Type B pancreatic cell (in vitro differentiated cells): ENCODE measurements around the gene GMDS. TPM values are rescaled to one million over a fixed set of nuclear protein-coding genes. Genes with fewer than 3 reads are reported as not detected.

Experiments used
- DNase-seq: peaks from one replicate; pipeline ENCODE4 v3.0.0; 2021; ENCODE audit warnings: mixed read lengths; ENCODE audit not compliant: unreplicated experiment; ENCODE audit errors: extremely low spot score
- H3K27ac Mint-ChIP-seq: 2 replicates; pipeline ENCODE4 v1.8.0; 2021; ENCODE audit warnings: mild to moderate bottlenecking, mixed read lengths
- H3K27me3 Mint-ChIP-seq: 2 replicates; pipeline ENCODE4 v1.8.0; 2021; ENCODE audit warnings: mixed read lengths
- H3K36me3 Mint-ChIP-seq: 2 replicates; pipeline ENCODE4 v1.8.0; 2021; ENCODE audit warnings: mixed read lengths
- H3K4me1 Mint-ChIP-seq: one replicate; pipeline ENCODE4 v1.8.0; 2021; ENCODE audit warnings: mixed read lengths; ENCODE audit not compliant: unreplicated experiment
- H3K4me3 Mint-ChIP-seq: 2 replicates; pipeline ENCODE4 v1.8.0; 2021; ENCODE audit warnings: mild to moderate bottlenecking, mixed read lengths
- H3K9me3 Mint-ChIP-seq: 2 replicates; pipeline ENCODE4 v1.8.0; 2021; ENCODE audit warnings: mixed read lengths
- CTCF ChIP-seq: fragments of 200-600 bp; sonication (generic); conservative IDR thresholded peaks from 2 replicates; pipeline ENCODE4 v1.5.0; 2021; ENCODE audit warnings: antibody characterized with exemption, mild to moderate bottlenecking
- total RNA-seq: library from RNA; stranded (reverse); gene quantifications from 2 replicates; pipeline ENCODE4 v1.2.1, GENCODE V29; 2021; ENCODE audit warnings: low replicate concordance

Gene GMDS
- total RNA-seq, 1 donor from 2014 or later, result 41.3 TPM

- DNase-seq, result no peak
- Mint-ChIP-seq H3K36me3 (no peaks in the 10 kb centered on the region), H3K9me3 (no peaks in the 10 kb centered on the region), H3K27ac (no peak overlapping the region), H3K4me1 (peaks cover 17% of the 10 kb centered on the region), H3K4me3 (no peak overlapping the region), H3K27me3 (no peaks in the 10 kb centered on the region)
- TF ChIP-seq CTCF, result no peak
These were observed 54.6 kb downstream of the GMDS start for GRCh38 chr6:2190661-2191389.

GRCh38 chr6:2188856-2189384 is 56.5 kb downstream of the GMDS start:
- H3K4me1 Mint-ChIP-seq, result peaks cover 17% of the 10 kb centered on the region
- no peak overlapping the region for H3K4me3 Mint-ChIP-seq
- DNase-seq, result no peak
- no peaks in the 10 kb centered on the region for H3K27me3 Mint-ChIP-seq
- no peaks in the 10 kb centered on the region for H3K9me3 Mint-ChIP-seq
- H3K36me3 Mint-ChIP-seq, result no peaks in the 10 kb centered on the region
- no peak overlapping the region for H3K27ac Mint-ChIP-seq
- TF ChIP-seq CTCF, result no peak

- DNase-seq, result no peak
- no peaks in the 10 kb centered on the region for H3K36me3 Mint-ChIP-seq
- no peak for TF ChIP-seq CTCF
- H3K4me1 Mint-ChIP-seq, result peaks cover 17% of the 10 kb centered on the region
- H3K9me3 Mint-ChIP-seq, result no peaks in the 10 kb centered on the region
- no peak overlapping the region for H3K27ac Mint-ChIP-seq
- H3K27me3 Mint-ChIP-seq, result no peaks in the 10 kb centered on the region
- H3K4me3 Mint-ChIP-seq, result no peak overlapping the region
These were observed 57.0 kb downstream of the GMDS start for GRCh38 chr6:2188397-2188796.

GRCh38 chr6:2187826-2188225 is 57.6 kb downstream of the GMDS start:
- no peaks in the 10 kb centered on the region for H3K36me3 Mint-ChIP-seq
- no peaks in the 10 kb centered on the region for H3K27me3 Mint-ChIP-seq
- H3K9me3 Mint-ChIP-seq, result no peaks in the 10 kb centered on the region
- TF ChIP-seq CTCF, result no peak
- H3K4me1 Mint-ChIP-seq, result peaks cover 17% of the 10 kb centered on the region
- no peak overlapping the region for H3K4me3 Mint-ChIP-seq
- H3K27ac Mint-ChIP-seq, result no peak overlapping the region
- DNase-seq, result no peak

- no peak for TF ChIP-seq CTCF
- Mint-ChIP-seq H3K9me3 (no peaks in the 10 kb centered on the region), H3K27ac (no peak overlapping the region), H3K36me3 (no peaks in the 10 kb centered on the region), H3K27me3 (no peaks in the 10 kb centered on the region), H3K4me1 (peaks cover 23% of the 10 kb centered on the region), H3K4me3 (no peak overlapping the region)
- no peak for DNase-seq
These were observed 58.9 kb downstream of the GMDS start for GRCh38 chr6:2186516-2186915.
